Endothelial cell of umbilical vein (primary cell): Measurements from ENCODE around the gene CENPQ. TPM values are rescaled to one million over a fixed set of nuclear protein-coding genes. Genes with fewer than 3 reads are reported as not detected.

Source experiments
- BruUV-seq: library from RNA; stranded (reverse); fragments of 400-500 nt; replicated peaks from 2 replicates; lab custom pipeline; 2021; lab: Mats Ljungman, UMichigan
- CTCF ChIA-PET: fragments of 300-600, 350-600 bp; sonication (Branson Sonifier 250); formaldehyde crosslinking; loops from one replicate; lab custom pipeline; 2021; ENCODE audit warnings: antibody characterized with exemption, inconsistent platforms; lab: Charles Lee
- POLR2A ChIA-PET: fragments of 300-600, 350-600 bp; sonication (Branson Sonifier 250); formaldehyde crosslinking; loops from one replicate; lab custom pipeline; 2021; ENCODE audit warnings: antibody characterized with exemption, inconsistent platforms; lab: Charles Lee
- DNase-seq: peaks from one replicate; pipeline ENCODE4 v3.0.0-alpha.2; 2011; ENCODE audit warnings: low read depth, low spot score
- FAIRE-seq: peaks from 2 replicates; lab custom pipeline; 2011; peaks lifted over from hg19 to GRCh38; lab: Jason Lieb, UNC
- H2AFZ ChIP-seq: 2 replicates; pipeline ENCODE4 v1.6.0; 2012; ENCODE audit warnings: low read depth, low read length, control low read depth, inconsistent platforms
- H3K27ac ChIP-seq: 2 replicates; pipeline ENCODE4 v1.5.1; 2011; ENCODE audit warnings: low read depth, mild to moderate bottlenecking, control low read depth, low read length, moderate library complexity; ENCODE audit not compliant: insufficient read depth
- H3K27me3 ChIP-seq, 2 experiments: 2 replicates each; pipeline versions ENCODE4 v1.6.0 to v1.6.1; 2011; ENCODE audit warnings: low read length in 2 of 2, mixed read lengths in 1 of 2; ENCODE audit not compliant: control insufficient read depth in 2 of 2, insufficient read depth in 2 of 2
- H3K36me3 ChIP-seq, 2 experiments: 2 replicates in 1 of 2; 3 replicates in 1 of 2; pipeline ENCODE4 v1.5.1; 2011; ENCODE audit warnings: low read length in 2 of 2, mild to moderate bottlenecking in 1 of 2, moderate library complexity in 1 of 2; ENCODE audit not compliant: control insufficient read depth in 2 of 2, insufficient read depth in 2 of 2; ENCODE audit errors: extremely low read depth in 1 of 2
- H3K4me1 ChIP-seq: 3 replicates; pipeline ENCODE4 v1.5.1; 2011; ENCODE audit warnings: mild to moderate bottlenecking, low read length; ENCODE audit not compliant: control insufficient read depth, insufficient read depth; ENCODE audit errors: extremely low read depth
- H3K4me2 ChIP-seq: 2 replicates; pipeline ENCODE4 v1.6.1; 2011; ENCODE audit warnings: low read length, control low read depth, mixed read lengths; ENCODE audit not compliant: insufficient read depth
- H3K4me3 ChIP-seq, 3 experiments: fragments of 200-600 bp in 1 of 3; sonication (generic), shearing (Covaris generic) in 1 of 3; replicated peaks in 1 of 3; 2 replicates each; pipeline ENCODE4 v1.5.1; 2011 to 2016; ENCODE audit warnings: control low read depth in 3 of 3, low read length in 3 of 3, mild to moderate bottlenecking in 2 of 3, inconsistent platforms in 1 of 3, low read depth in 1 of 3, moderate library complexity in 1 of 3; ENCODE audit not compliant: insufficient read depth in 1 of 3
- H3K79me2 ChIP-seq: 2 replicates; pipeline ENCODE4 v1.6.0; 2012; ENCODE audit warnings: low read length, inconsistent platforms; ENCODE audit not compliant: control insufficient read depth, insufficient read depth
- H3K9ac ChIP-seq: replicated peaks from 2 replicates; pipeline ENCODE3; 2011; ENCODE audit warnings: low read length, control low read depth; ENCODE audit not compliant: insufficient read depth; ENCODE audit errors: extremely low read depth
- H3K9me1 ChIP-seq: replicated peaks from 3 replicates; pipeline ENCODE4 v1.6.0; 2011; ENCODE audit warnings: mild to moderate bottlenecking, low read length; ENCODE audit not compliant: control insufficient read depth, insufficient read depth; ENCODE audit errors: extremely low read depth
- H3K9me3 ChIP-seq: replicated peaks from 2 replicates; pipeline ENCODE4 v1.5.1; 2012; ENCODE audit warnings: low read length, inconsistent platforms; ENCODE audit not compliant: control insufficient read depth, insufficient read depth
- H4K20me1 ChIP-seq: replicated peaks from 2 replicates; pipeline ENCODE3; 2011; ENCODE audit warnings: mild to moderate bottlenecking, low read length; ENCODE audit not compliant: control insufficient read depth, insufficient read depth; ENCODE audit errors: extremely low read depth
- EZH2 ChIP-seq: IDR thresholded peaks from 2 replicates; pipeline ENCODE4 v1.6.1; 2012; ENCODE audit warnings: borderline replicate concordance, low read depth, mild to moderate bottlenecking, moderate library complexity, low read length, inconsistent platforms; ENCODE audit not compliant: severe bottlenecking
- FOS ChIP-seq: IDR thresholded peaks from 2 replicates; pipeline ENCODE4 v1.6.1; 2011; ENCODE audit warnings: mild to moderate bottlenecking, low read length, moderate library complexity, borderline replicate concordance; ENCODE audit not compliant: insufficient read depth
- GATA2 ChIP-seq: IDR thresholded peaks from 2 replicates; pipeline ENCODE4 v1.7.0; 2011; ENCODE audit warnings: low read depth, mild to moderate bottlenecking, moderate library complexity, mixed read lengths, low read length; ENCODE audit not compliant: insufficient read length, insufficient read depth
- JUN ChIP-seq: IDR thresholded peaks from 2 replicates; pipeline ENCODE4 v1.6.1; 2011; ENCODE audit warnings: borderline replicate concordance, low read depth; ENCODE audit not compliant: insufficient read length, insufficient read depth
- MYC ChIP-seq: IDR thresholded peaks from one replicate; pipeline ENCODE4 v1.6.1; 2011; ENCODE audit warnings: mild to moderate bottlenecking, low read depth, low read length
- POLR2A ChIP-seq: IDR thresholded peaks from 2 replicates; pipeline ENCODE4 v1.6.1; 2012; ENCODE audit warnings: low read depth, mild to moderate bottlenecking, control low read depth, low read length
- POLR2AphosphoS5 ChIP-seq: IDR thresholded peaks from 2 replicates; pipeline ENCODE4 v1.6.1; 2012; ENCODE audit warnings: low read depth, mild to moderate bottlenecking, control low read depth, low read length, moderate library complexity; ENCODE audit not compliant: insufficient read depth
- dilution Hi-C: fragments of 300-500 bp; cut with MboI; formaldehyde crosslinking; loops from one replicate; pipeline ENCODE4 v1.15.0; 2019; ENCODE audit warnings: low sequenced_read_pairs; ENCODE audit not compliant: extremely low pct_ligation_motif_present
- intact Hi-C: fragments of 100-400 bp; cut with micrococcal nuclease; formaldehyde crosslinking; loops from one replicate; pipeline ENCODE4 v1.10.0; 2022
- polyA plus RNA-seq, 4 experiments: library from polyadenylated mRNA; depleted of rRNA in 3 of 4; stranded (reverse) in 3 of 4; unstranded in 1 of 4; fragments of >200 nt; gene quantifications; 2 replicates each; pipeline versions ENCODE4 v1.2.1 to v1.2.3, GENCODE V29; 2011 to 2012; ENCODE audit warnings: missing spikeins in 1 of 4
- total RNA-seq: library from RNA; stranded (reverse); gene quantifications from 2 replicates; pipeline ENCODE4 v1.2.3, GENCODE V29; 2021
- TF ChIP-seq, protein P1 (sequence below), 2 donors: IDR thresholded peaks; 1 replicate in 1 of 2; 2 replicates in 1 of 2; pipeline ENCODE4 v1.5.1; 2011; ENCODE audit warnings: low read length in 2 of 2, mild to moderate bottlenecking in 2 of 2, moderate library complexity in 2 of 2, control low read depth in 1 of 2, inconsistent platforms in 1 of 2, low read depth in 1 of 2; ENCODE audit not compliant: insufficient read depth in 1 of 2; ENCODE audit errors: extremely low read depth in 1 of 2
- TF ChIP-seq, protein P2 (sequence below): IDR thresholded peaks from 2 replicates; pipeline ENCODE4 v1.6.1; 2011; ENCODE audit not compliant: insufficient read depth, insufficient read length

Gene CENPQ
- total and polyA plus RNA-seq, 2 donors (not counting 3 experiments of a cell fraction or from before 2014, with no cell fraction given), result 3.3 to 8.0 TPM

DNA sequence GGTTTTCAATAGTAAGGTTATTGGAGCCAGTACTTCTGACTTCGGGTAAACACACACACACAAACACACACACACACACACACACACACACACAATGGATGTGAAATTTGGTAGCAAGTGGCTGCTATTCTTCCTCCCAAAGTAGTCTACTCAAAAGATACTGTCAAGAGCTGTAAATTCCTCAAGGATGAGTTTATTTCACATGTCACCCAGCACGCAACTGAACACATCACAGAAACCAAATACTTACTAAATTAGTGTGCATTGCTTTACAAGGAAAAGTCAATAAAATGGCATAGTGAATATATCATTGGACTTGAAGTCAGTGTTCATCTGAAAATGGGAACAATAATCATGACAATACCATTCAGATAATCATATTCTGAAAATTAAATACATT is 33.0 kb upstream of the CENPQ start:
- intact Hi-C loops, result no loop called here

More for the DNA sequence above, 33.0 kb upstream of the CENPQ start:
- H3K4me2 ChIP-seq, result no peak overlapping the region
- H3K4me3 ChIP-seq, result no peak overlapping the region
- peaks cover 3 to 5% of the 10 kb centered on the region in 2 experiments for H3K36me3 ChIP-seq
- H3K27ac ChIP-seq, result no peak overlapping the region
- TF ChIP-seq POLR2AphosphoS5 (no peak), POLR2A (no peak), MYC (no peak), EZH2 (no peak), GATA2 (no peak), JUN (no peak), FOS (no peak)
- TF ChIP-seq, protein P1, sequence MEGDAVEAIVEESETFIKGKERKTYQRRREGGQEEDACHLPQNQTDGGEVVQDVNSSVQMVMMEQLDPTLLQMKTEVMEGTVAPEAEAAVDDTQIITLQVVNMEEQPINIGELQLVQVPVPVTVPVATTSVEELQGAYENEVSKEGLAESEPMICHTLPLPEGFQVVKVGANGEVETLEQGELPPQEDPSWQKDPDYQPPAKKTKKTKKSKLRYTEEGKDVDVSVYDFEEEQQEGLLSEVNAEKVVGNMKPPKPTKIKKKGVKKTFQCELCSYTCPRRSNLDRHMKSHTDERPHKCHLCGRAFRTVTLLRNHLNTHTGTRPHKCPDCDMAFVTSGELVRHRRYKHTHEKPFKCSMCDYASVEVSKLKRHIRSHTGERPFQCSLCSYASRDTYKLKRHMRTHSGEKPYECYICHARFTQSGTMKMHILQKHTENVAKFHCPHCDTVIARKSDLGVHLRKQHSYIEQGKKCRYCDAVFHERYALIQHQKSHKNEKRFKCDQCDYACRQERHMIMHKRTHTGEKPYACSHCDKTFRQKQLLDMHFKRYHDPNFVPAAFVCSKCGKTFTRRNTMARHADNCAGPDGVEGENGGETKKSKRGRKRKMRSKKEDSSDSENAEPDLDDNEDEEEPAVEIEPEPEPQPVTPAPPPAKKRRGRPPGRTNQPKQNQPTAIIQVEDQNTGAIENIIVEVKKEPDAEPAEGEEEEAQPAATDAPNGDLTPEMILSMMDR (IDR thresholded peaks at IDR 0.05; ENCODE audit: extremely low read depth in 1 of 2, insufficient read depth in 1 of 2, low read depth in 1 of 2, low read length in 2 of 2), result no peak
- TF ChIP-seq, protein P2, sequence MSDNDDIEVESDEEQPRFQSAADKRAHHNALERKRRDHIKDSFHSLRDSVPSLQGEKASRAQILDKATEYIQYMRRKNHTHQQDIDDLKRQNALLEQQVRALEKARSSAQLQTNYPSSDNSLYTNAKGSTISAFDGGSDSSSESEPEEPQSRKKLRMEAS, result no peak
- dilution Hi-C loops, result no loop called here
- no peak overlapping the region for H3K9ac ChIP-seq
- H3K79me2 ChIP-seq, result no peaks in the 10 kb centered on the region
- H3K9me1 ChIP-seq, result no peaks in the 10 kb centered on the region
- DNase-seq, result no peak
- H2AFZ ChIP-seq, result no peak overlapping the region
- ChIA-PET CTCF (interaction anchor here (0.7 to 1.6 kb wide), 2 partner anchors 193 to 1642 kb away, joined by 3 to 5 read pairs; no protein-coding TSS in a partner anchor), POLR2A (no interaction called here)
- H3K9me3 ChIP-seq, result no peaks in the 10 kb centered on the region
- H3K27me3 ChIP-seq, result no peaks in the 10 kb centered on the region
- peaks cover 2% of the 10 kb centered on the region for H3K4me1 ChIP-seq
- no peaks in the 10 kb centered on the region for H4K20me1 ChIP-seq
- no peak for FAIRE-seq
- no TSS peak for BruUV-seq
